Renal cortical epithelial cell (primary cell): ENCODE measurements around the gene LDB2. TPM values are rescaled to one million over a fixed set of nuclear protein-coding genes. Genes with fewer than 3 reads are reported as not detected.
A peak's percentile ranks its signal among the peaks of the same experiment; 100 is the strongest.

Experiments
- DNase-seq: peaks from one replicate; pipeline ENCODE4 v3.0.0-alpha.2; 2011; ENCODE audit warnings: low read depth
- total RNA-seq: library from RNA; depleted of rRNA; stranded (reverse); fragments of >200 nt; gene quantifications from 2 replicates; pipeline ENCODE4 v1.2.3, GENCODE V29; 2014

LDB2 gene
- total RNA-seq, 1 donor from 2014 or later: 0.99 TPM

DNA sequence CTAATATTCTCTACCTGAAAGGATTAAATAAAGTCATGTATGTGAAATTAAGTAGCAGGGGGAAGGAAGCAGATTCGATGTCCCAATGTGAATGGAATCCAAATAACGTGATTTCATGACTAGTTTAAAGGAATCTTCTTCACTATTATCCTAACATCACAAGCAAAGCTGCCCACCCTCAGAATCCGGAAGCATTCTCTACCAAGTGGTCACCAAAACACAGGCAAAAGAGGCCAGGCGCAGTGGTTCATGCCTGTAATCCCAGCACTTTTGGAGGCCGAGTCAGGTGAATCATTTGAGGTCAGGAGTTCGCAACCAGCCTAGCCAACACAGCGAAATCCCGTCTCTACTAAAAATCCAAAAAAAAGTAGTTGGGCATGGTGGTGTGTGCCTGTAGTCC lies 212.9 kb downstream of the LDB2 start:
- no peak for DNase-seq

DNA sequence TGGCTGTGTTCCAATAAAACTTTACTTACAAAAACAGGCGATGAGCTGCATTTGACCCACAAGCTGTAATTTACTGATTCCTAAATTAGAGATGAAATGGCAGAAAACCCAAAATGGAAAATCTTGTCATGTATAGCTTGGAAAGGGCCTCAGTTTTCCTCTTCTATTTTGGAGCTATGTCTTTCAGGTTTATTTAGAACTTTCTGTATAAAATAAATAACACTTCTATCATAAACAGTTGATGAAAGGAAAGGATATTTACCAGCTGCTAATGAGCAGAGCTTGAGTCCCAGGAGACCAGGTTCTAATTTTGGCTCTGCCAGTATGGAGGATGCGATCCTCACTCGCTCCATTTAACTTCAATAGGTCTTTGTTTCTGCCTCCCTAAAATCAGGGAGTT lies 213.5 kb downstream of the LDB2 start:
- DNase-seq: no peak

DNA sequence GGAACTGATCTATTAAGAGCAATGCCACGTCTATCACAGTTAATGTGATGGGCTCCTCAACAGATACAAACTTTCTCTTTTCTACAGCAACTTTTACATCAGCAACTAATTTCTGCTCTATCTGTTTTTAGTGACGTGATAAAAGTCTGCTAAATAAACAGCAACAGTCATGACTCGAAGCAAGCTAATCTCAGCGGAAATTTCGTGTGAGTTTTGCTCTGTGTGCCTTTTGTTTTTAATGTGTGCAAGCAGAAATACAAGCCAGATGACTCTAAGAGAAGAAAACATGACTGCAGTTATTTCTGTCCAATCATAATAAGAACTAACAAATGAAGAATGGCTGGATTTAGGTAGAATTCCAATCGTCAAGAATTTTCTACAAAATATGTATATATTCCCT lies 214.3 kb downstream of the LDB2 start:
- no peak for DNase-seq

DNA sequence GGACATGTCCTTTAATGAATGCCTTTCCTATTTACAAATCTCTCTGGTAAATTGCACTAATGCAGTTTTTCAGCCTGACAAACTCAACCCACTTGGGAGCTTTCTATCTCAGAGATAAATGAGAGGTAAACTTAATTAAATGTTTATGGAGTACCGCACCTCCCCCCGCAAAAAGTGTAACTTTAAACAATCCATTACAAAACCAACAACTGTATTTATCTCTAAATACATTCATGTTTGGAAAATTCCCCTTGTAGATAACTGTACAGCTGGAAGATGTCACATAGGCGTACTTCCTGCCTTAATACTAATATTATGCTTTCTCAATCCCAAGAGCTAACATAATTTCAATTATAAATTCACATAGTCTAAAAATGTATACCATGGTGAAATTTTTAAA lies 215.5 kb downstream of the LDB2 start:
- DNase-seq: no peak

DNA sequence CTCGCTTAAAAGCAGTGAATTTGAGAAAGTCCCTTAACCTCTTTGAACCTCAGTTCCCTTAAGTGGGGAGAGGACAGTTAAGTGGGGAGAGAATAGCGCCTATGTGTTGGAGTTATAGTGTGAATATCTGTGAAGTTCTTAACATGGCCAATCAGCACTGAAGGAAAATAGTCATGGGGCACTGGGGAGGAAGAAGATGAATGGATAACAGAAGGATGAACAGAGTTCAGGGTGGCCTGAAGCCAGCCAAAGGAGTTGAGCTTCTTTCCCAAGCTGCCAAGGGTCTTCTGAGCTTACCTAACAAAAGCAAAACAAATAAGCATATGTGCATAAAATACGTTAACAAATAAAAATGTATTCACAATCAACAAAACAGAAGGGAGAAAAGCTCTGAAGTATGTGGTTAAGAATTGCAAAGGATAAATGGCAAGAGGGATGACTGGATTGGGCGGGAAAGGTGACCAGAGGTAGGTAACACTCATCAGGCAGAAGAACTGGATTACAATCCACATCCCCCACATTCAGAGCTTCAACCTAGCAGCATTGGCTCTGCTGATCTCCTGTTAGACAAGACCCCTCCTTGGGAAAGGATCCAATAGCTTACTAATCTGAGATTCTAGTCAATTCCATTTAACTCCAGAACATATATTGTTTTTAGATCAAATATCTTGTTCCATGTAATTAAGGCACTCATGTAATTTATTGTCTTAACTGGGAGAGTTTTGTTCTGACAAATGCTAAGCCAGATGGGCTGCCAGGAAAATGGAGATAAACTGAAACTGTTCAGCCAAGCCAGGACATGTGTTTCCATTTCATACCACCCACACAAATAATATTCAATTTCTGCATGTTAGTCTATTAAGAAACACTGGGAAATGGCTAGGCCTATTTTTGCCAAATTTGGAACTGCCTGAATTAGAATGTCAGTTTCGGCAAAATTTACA lies 221.2 kb downstream of the LDB2 start:
- no peak for DNase-seq

DNA sequence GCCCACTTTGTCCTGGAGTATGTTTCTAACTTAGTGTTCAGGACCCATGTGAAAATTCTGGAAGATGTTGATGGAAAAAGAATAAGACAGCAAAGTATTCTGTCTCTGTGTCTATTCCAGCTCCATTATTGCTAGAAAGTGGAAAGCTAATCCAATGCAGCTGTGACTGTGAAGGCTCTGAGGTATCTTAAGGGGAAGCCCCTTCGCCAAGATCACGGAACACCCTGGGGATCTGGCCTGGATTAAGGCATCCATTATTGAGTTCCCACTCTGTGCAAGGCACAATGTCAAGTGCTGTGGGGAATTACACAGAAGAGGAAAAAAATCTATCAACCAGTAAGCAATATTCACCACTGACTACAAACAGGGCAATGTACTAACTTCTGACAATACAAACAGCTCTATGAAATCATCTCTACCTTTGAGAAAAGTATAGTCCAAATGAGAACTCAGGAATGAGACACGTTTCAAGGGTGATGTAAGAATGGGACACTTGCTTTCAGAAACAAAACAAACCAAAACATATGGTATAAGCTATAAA lies 222.1 kb downstream of the LDB2 start:
- DNase-seq: no peak

DNA sequence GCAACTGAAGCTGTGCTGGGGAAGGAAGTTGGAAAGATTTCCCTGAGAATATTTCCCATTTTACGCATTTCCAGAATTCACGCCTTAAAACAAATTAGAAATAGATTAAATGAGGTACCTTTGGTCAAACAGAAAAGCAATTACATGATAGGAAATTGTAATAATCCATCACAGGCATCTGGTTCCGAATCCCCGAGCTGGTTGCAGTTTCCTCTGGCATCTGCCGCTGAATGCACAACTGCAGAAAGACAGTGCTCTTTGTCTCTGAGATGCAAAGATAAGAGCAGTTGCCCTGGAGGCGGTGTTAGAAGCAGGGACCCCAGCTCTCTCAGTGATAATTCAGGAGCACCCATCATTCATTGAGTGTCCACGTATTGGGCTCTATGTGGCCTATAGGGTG lies 224.4 kb downstream of the LDB2 start:
- DNase-seq: no peak

DNA sequence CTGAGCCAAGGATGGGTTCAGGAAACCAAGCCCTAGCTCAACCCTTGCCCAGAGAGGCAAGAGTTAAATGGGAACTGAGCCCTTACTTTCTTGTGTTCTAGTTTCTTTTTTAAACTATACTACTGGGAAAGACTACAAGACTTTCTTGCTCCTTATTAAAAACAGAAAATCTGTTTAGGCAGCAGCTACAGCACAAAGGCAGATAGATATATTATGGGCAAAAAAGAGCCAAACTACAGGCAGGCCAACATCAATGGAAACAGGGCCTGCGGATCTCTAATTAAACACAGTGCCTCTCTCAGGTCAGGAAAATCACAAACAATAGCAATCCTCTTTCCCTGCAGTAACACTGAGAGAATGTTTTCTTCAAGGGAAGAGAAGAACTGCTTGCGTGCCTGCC lies 226.0 kb downstream of the LDB2 start:
- DNase-seq: no peak

DNA sequence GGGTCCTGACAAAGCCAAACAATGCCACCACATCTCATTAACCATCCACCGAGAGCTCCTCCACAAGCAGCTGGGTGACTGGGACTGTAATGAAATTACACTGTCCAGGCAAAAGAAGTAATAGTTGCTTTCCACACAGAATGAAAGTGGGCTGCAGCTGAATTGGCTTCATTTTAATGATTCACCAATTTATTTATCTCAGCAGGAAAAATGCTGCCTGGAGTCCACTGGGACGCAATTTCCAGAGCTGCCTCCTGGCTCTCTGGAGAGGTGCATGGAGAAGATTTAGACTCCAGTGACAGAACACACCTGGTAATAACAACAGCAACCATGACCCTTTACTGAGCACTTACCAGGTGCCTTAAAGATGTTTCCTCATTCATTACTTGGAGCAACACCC lies 226.7 kb downstream of the LDB2 start:
- no peak for DNase-seq

DNA sequence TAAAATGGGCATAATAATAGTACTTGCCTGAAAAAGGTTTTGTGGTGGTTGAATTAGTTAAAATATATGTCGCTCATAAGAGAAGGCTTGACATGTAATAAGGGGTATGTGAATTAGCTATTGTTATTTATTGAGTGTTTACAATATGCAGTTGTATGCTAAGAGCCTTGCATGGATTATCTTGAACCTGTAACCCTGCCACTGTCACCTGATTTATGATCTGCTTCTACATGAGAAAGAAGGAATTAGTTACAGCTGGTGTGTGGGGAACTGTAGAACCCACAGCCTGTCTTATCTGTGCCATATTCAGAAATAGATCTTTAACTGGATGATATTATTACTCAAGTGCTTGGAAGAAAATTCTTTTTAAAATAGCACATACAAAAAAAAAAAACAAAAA lies 227.7 kb downstream of the LDB2 start:
- DNase-seq: no peak

DNA sequence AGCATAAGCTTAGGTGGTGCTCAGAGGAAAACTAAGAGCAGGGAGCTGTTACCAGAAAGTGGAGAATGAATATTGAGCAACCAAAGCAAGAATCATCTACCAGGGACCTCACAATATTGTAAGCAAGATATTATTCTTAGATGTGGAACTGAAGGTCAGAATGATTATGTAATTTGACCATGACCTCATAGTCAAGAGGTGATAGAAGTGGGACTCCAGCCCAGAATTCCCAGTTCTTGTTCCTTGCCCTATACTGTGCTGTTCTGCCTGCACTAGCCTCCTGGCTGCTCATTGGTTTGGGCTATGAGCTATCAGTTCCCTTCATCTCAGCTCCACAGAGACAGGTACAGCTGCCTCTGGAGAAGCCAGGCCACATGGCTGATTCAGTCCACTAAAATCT lies 229.4 kb downstream of the LDB2 start:
- no peak for DNase-seq

DNA sequence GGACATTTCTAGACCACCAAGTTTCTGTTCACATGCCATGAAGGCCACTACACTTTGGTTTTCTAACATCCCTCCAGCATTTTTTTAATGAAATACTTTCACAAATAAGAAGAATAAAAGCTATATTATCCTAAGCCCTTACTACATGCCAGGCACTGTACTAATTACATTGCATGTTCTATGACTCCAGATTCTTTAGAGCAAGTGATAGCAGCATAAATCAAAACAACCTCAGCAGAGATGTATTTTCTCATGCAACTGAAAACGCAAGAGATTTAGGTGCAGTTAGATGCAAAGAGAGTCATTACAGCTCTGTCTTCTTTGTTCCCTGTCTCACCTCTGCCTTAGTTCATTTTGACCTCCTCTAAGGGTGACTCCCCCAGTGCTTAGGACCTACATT lies 230.0 kb downstream of the LDB2 start:
- DNase-seq: no peak

DNA sequence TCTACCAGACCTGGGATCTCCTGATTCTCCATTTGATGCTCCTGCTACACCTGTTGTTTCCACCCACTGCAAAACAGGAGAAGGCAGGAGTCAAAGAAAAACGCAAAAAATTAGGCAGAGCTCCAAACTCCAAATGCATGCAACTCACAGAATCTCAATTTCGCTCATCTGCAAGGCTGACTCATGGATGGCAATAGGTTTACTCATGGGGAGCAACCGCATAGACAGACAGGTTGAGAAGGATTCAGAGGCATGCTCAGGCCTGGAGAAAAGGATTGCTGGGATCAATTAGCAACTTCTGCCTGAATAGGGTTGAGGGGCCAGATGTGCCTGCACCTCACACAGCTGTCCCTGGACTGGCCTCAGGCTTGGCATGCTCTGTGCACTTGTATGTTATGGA lies 231.0 kb downstream of the LDB2 start:
- no peak for DNase-seq

DNA sequence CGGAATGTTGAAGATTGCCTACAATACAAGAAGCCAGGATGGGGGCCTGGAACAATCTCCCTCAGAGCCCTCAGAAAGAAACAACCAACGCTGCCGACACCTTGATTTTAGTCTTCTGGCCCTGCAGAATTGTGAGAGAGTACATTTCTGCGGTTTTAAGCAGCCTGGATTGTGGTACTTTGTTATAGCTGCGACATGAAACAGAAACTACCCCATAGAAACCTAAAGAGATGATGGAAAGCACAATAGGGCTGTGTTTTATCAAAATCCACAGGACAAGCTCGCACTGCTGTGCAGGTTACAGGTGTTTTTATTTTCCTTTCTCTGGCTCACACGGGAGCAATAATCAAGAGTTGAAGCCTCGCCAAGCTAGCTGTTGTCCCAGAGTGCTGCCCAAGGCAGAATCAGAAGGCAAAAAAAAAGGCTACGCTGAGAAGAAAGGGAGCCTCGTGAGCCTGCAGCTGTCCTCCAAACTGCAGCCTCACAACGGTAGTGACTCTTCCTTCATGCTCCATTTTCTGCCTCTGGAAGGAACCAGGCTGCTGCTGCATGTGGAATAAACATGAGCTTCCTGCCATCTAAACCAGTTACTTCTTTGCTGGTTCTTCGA lies 232.4 kb downstream of the LDB2 start:
- DNase-seq: no peak

DNA sequence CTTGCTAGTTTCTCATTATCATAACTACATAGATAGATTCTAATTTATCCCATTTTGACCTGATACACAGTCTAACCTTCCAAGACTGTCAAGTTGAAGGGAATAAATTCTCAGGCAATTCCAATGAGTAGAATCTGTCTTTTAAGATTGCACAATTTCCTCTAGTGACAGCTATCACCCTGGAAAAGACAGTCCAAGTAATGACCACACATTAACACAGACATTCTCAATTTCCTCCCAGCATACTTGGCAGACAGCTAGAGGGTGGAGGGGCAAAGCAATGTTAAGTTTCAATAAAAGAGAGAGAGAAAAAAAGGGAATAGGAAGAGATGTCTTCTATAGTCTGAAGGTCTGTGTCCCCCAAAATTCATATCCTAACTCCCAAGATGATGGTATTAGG lies 234.7 kb downstream of the LDB2 start:
- no peak for DNase-seq

DNA sequence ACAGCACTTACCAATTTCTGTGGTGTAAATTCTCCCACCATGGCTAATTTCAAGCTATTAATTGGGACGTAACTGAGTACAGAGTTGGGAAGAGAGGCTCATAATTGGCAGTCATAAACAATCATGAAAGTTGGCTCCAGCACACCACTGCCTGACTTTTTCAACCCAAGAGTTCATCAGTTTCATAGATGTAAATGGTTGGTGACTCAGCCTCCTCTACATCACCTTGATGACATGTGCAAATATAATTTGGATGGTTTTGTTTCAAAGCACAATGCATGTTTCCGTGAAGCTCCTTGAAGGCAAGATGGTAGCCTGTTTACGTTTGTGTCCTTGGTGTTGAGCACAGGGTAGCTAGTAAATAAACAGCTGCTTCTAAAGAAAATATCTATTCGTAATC lies 235.1 kb downstream of the LDB2 start:
- no peak for DNase-seq

DNA sequence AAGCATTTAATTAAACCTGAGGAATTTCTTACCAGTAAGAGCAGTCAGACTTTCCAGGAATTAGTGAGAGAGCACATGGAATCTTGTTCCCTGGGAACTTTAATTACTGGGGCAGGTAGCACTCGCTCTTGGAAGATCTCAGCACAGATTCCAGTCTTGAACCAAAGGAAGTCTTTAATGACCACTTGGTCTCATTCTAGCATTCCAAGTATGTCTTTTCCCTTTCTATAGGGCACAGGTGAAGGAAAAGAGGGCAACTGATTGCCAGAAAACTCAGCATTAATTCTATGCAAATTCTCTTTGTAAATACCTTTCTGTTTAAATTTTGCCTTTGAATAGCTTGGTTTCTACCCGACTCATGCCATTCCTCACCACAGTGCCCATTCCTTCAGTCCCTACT lies 236.6 kb downstream of the LDB2 start:
- no peak for DNase-seq

DNA sequence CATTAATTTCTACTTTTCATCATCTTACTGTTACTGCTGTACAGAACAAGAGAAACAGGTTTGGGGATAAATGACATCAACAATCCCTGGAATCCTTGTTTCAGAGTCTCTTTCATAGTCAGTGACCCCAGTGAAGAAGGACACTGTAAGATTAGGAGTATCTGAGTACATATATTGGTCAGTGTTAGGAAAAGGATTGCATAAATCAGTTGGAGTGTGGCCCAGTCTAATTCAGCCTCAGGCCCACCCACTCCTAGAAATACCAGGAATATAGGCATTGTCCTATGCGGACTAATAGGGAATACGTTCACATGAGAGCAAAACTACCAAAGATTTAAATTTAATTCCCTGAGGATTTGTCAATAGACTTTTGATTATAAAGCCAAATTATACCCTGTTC lies 237.8 kb downstream of the LDB2 start:
- DNase-seq: no peak

DNA sequence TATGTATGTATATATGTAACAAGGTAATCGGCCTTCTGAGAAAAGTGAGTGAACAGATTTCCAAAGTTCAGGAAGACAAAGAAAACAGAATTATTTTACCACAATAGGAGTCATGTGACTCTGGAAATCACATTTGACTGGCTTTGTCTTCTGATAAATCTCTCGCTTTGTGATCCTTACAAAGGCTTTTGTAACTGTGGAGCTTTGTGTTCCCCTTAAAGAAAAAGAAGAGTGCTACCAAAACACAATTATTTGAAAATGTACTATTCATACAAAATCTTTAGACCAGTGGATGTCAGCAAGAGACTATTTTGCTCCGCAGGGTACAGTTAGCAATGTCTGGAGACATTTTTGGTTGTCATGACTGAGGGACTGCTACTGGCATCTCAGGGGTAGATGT lies 238.8 kb downstream of the LDB2 start:
- no peak for DNase-seq

DNA sequence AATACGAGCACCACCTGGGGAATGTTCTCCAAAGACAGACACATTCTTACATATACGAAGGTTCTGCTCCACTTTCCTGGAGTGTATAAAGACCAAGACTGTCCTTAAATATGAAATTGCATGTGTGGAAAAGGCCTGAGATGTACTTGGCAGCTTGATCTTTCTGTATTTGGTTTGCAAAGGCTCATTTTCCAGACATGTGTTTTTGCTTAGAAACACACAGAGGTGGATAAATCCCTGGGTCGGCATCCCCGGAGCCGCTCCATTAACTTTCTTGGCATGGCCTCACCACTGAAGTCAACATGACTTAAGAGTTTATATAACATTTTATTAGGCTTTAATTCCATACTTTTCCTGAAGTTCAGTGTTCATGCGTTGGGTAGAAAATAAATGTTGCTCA lies 239.4 kb downstream of the LDB2 start:
- DNase-seq: peak; percentile 16

DNA sequence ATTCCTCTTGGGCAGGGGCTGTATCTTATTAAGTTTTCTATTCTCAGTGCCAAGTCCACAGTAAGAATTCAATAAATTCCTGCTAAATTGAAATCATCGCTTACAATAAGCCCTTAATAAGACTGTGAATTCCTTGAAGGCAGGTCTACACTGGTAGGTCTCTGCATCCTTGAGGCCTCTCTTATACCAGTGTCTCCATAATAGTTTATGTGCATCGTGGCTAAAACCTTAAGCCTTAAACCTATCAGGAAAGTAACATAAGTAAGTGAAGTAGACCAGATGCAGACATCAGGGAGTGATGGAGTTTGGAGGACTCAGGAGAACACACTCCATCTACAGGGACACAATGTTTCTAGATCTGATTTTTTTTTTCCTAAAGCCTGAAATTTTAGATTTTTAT lies 240.3 kb downstream of the LDB2 start:
- no peak for DNase-seq

DNA sequence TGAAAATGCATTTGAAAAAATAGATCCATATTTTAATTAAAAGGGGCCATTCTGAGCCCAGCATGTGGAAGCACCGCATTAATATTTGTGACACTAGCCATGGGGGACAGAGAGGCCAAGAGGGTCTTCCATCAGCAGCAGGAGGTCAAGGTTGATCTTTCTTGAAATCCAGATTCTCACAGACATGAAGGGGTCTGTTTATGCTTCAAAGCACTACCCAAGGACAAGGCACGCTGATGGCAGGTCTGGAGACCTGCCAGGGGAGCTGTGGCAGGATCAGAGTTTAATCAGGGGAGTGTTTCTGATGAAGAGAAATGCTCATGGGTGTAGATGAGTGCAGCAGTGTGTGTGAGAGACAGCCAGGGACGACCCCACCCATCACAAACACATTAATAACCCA lies 243.3 kb downstream of the LDB2 start:
- no peak for DNase-seq

DNA sequence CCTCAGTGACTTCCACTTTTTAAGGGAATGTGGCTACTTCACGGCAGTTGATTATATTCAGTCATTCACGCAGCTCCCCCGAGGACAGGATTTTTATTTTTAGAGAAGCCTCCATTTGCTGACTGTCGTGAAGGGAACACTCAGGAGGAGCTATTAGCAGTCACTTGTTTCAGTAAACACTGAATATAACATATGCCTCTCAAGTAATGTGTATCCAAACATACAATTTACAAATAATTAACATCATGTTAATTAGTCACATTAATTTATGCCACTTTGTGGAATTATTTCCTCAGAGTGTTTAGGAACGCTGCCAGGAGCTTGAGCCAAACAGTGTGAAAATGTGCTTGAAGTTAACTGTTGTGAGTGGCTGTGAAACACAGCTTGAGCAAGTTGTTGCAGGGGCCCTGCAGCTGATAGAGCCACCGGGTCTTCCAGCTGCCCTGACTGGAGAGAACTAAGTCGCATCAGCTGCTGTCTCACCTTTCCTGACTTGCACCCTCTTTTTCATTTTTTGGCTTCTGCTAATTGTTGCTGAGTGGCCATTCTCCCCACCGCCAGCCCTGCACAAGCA lies 245.6 kb downstream of the LDB2 start:
- DNase-seq: no peak
